A673 (cell line): Measurements from ENCODE around the gene NPNT. TPM values are rescaled to one million over a fixed set of nuclear protein-coding genes. Genes with fewer than 3 reads are reported as not detected.

Experiments used
- BruUV-seq: library from RNA; stranded (reverse); fragments of 400-500 nt; replicated peaks from 2 replicates; lab custom pipeline; 2021; lab: Mats Ljungman, UMichigan
- CTCF ChIA-PET: fragments of 300-600 bp; sonication (Branson Sonifier 250); formaldehyde crosslinking; loops from one replicate; lab custom pipeline; 2022; ENCODE audit warnings: antibody characterized with exemption; lab: Charles Lee
- POLR2A ChIA-PET: fragments of 300-600 bp; sonication (Branson Sonifier 250); formaldehyde crosslinking; loops from one replicate; lab custom pipeline; 2022; ENCODE audit warnings: antibody characterized with exemption; ENCODE audit not compliant: low non-redundant PET; lab: Charles Lee
- DNase-seq: peaks from one replicate; pipeline ENCODE4 v3.0.0-alpha.2; 2015; ENCODE audit warnings: low spot score
- H3K27ac ChIP-seq: fragments of 200-600 bp; sonication (generic); 2 replicates; pipeline ENCODE4 v1.5.1; 2016; ENCODE audit warnings: mixed run types, low read depth, mild to moderate bottlenecking, mixed read lengths, antibody characterized with exemption, low read length; ENCODE audit not compliant: poor library complexity, severe bottlenecking
- H3K27me3 ChIP-seq: fragments of 200-600 bp; sonication (generic); replicated peaks from 2 replicates; pipeline ENCODE4 v1.6.1; 2017; ENCODE audit warnings: mixed run types, low read depth, mild to moderate bottlenecking, mixed read lengths, antibody characterized with exemption, low read length; ENCODE audit not compliant: insufficient read depth, poor library complexity
- H3K36me3 ChIP-seq: fragments of 200-600 bp; sonication (generic); 2 replicates; pipeline ENCODE4 v1.6.1; 2016; ENCODE audit warnings: mixed run types, mild to moderate bottlenecking, mixed read lengths, antibody characterized with exemption, low read length; ENCODE audit not compliant: insufficient read depth, poor library complexity, severe bottlenecking
- H3K4me1 ChIP-seq: fragments of 200-600 bp; sonication (generic); 2 replicates; pipeline ENCODE4 v1.6.1; 2017; ENCODE audit warnings: mixed run types, mild to moderate bottlenecking, mixed read lengths, antibody characterized with exemption, low read length; ENCODE audit not compliant: insufficient read depth, poor library complexity, severe bottlenecking
- H3K4me3 ChIP-seq: fragments of 200-600 bp; sonication (generic); 2 replicates; pipeline ENCODE4 v1.5.1; 2016; ENCODE audit warnings: low read depth, mixed run types, mild to moderate bottlenecking, mixed read lengths, low read length; ENCODE audit not compliant: poor library complexity, severe bottlenecking
- H3K9me3 ChIP-seq: fragments of 200-600 bp; sonication (generic); 2 replicates; pipeline ENCODE4 v1.6.1; 2016; ENCODE audit warnings: mixed run types, low read depth, mild to moderate bottlenecking, mixed read lengths, antibody characterized with exemption, low read length; ENCODE audit not compliant: poor library complexity, severe bottlenecking
- EZH2 ChIP-seq: fragments of 200-600 bp; sonication (generic); IDR thresholded peaks from 2 replicates; pipeline ENCODE4 v1.6.1; 2017; ENCODE audit warnings: borderline replicate concordance, low read depth, mild to moderate bottlenecking, mixed read lengths, antibody characterized with exemption, low read length; ENCODE audit not compliant: poor library complexity, severe bottlenecking
- intact Hi-C: fragments of 100-400 bp; cut with micrococcal nuclease; formaldehyde crosslinking; loops from one replicate; pipeline ENCODE4 v1.10.0; 2022; ENCODE audit not compliant: unreplicated experiment
- total RNA-seq: library from RNA; stranded (reverse); gene quantifications from 2 replicates; pipeline ENCODE4 v1.2.3, GENCODE V29; 2021
- TF ChIP-seq, protein P1 (sequence below): fragments of 300-800, 200-600 bp; sonication (generic); conservative IDR thresholded peaks from 2 replicates; pipeline ENCODE4 v1.5.1; 2017; ENCODE audit warnings: low read depth, mild to moderate bottlenecking, antibody characterized with exemption, low read length, moderate library complexity, mixed read lengths

NPNT gene
- total RNA-seq, 1 experiment from 2014 or later = 0.45 TPM

DNA sequence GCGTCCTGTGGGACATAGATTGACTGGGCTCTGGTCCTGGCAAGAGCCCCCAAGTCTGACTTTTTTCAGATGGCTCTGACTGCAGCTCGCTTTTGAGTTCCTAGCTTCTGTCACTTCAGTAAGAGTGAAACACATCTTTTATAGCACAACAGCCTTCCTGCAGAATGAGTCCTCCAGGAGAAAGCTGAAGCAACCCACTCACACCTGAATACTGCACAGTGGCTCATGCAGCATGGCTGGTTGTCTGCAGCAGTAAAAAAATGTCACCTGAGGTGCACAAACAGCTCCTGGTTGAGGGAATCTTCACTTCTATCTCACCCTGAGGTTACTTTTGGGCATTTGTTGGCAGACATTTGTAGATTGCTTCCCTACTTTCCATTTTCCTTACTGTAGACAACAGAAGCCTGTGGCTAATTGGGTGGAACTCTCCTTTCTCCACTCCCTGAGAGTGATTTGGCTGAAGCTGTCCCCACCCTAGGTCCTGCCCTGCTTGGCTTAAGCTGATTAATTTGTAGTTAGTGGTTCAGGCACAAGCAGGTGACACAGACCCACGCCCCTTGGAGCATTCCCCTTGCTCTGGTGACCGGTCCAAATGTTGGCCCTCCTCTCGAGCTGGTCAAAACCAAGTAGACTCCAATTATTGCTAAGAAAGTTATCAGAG lies 99.7 kb downstream of the NPNT start:
- no peak overlapping the region for H3K4me3 ChIP-seq
- intact Hi-C loops = loop anchor here (1.0 kb wide), 1 partner anchor 29 kb away; no protein-coding TSS in a partner anchor
- ChIA-PET POLR2A (no interaction called here), CTCF (interaction anchor here (0.5 kb wide), 1 partner anchor 30 kb away, joined by 4 read pairs; no protein-coding TSS in a partner anchor)
- no peak for DNase-seq
- no peaks in the 10 kb centered on the region for H3K9me3 ChIP-seq
- TF ChIP-seq EZH2 = no peak
- TF ChIP-seq, protein P1, sequence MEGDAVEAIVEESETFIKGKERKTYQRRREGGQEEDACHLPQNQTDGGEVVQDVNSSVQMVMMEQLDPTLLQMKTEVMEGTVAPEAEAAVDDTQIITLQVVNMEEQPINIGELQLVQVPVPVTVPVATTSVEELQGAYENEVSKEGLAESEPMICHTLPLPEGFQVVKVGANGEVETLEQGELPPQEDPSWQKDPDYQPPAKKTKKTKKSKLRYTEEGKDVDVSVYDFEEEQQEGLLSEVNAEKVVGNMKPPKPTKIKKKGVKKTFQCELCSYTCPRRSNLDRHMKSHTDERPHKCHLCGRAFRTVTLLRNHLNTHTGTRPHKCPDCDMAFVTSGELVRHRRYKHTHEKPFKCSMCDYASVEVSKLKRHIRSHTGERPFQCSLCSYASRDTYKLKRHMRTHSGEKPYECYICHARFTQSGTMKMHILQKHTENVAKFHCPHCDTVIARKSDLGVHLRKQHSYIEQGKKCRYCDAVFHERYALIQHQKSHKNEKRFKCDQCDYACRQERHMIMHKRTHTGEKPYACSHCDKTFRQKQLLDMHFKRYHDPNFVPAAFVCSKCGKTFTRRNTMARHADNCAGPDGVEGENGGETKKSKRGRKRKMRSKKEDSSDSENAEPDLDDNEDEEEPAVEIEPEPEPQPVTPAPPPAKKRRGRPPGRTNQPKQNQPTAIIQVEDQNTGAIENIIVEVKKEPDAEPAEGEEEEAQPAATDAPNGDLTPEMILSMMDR = no peak
- H3K4me1 ChIP-seq = no peaks in the 10 kb centered on the region
- no peaks in the 10 kb centered on the region for H3K36me3 ChIP-seq
- BruUV-seq = no TSS peak
- H3K27me3 ChIP-seq = no peaks in the 10 kb centered on the region
- no peak overlapping the region for H3K27ac ChIP-seq

DNA sequence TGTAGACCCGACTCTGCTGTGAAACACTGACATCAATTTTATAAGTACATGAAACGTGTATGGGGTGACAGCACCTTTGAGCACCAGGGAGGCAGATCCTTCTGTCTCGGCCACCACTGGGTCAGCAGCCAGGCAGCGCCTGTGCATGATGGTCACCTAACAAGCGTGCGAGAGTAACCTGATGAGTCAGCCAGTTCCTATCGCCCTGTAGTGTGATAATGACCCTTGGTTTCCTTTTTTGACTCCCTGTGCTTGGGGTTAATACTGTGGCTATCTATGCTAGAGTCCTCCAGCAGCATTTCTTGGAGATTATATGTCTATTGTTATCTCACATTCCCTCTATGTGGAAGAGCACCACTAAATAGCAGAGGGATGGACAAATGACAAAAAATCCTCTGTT lies 101.6 kb downstream of the NPNT start:
- POLR2A ChIA-PET = no interaction called here
- no TSS peak for BruUV-seq
- no peak for DNase-seq
- no peak for TF ChIP-seq EZH2
- TF ChIP-seq, protein P1 = no peak
- Histone ChIP-seq H3K9me3 (no peaks in the 10 kb centered on the region), H3K4me1 (no peaks in the 10 kb centered on the region), H3K27ac (no peak overlapping the region), H3K4me3 (no peak overlapping the region), H3K36me3 (no peaks in the 10 kb centered on the region), H3K27me3 (no peaks in the 10 kb centered on the region)
- CTCF ChIA-PET = no interaction called here
- intact Hi-C loops = no loop called here

GRCh38 chr4:105998171-105999063 lies 103.1 kb downstream of the NPNT start:
- no peaks in the 10 kb centered on the region for H3K9me3 ChIP-seq
- H3K27me3 ChIP-seq = no peaks in the 10 kb centered on the region
- no peaks in the 10 kb centered on the region for H3K36me3 ChIP-seq
- BruUV-seq = no TSS peak
- CTCF ChIA-PET = no interaction called here
- POLR2A ChIA-PET = no interaction called here
- DNase-seq = no peak
- no peak overlapping the region for H3K4me3 ChIP-seq
- no peak for TF ChIP-seq EZH2
- TF ChIP-seq, protein P1 = no peak
- no peaks in the 10 kb centered on the region for H3K4me1 ChIP-seq
- H3K27ac ChIP-seq = no peak overlapping the region
- intact Hi-C loops = no loop called here
